ENCODE data around the gene CDK17.
"Not testable (repeated sequence)": the region's sequence is repeated elsewhere in the genome, so short reads cannot be mapped to it uniquely, and the experiment has no call there.

The CDK17 gene

GRCh38 chr12:96399919-96400630 lies at the start of gene CDK17:
Gene CDK17 (minus strand): TSS chr12:96400439. CDS start chr12:96334836, 65,603 bp downstream.
- peak; percentile 20 for DNase-seq

GRCh38 chr12:96448300-96448699 lies 48.1 kb upstream of the CDK17 start:
- no peak for DNase-seq

- no peak for DNase-seq
Observed at GRCh38 chr12:96447256-96447655, 47.0 kb upstream of the CDK17 start.

- no peak for DNase-seq
Observed at GRCh38 chr12:96445691-96446583, 45.7 kb upstream of the CDK17 start.

GRCh38 chr12:96444399-96444798 lies 44.2 kb upstream of the CDK17 start:
- DNase-seq: no peak

- no peak for DNase-seq
Observed at GRCh38 chr12:96442906-96443305, 42.7 kb upstream of the CDK17 start.

- DNase-seq: no peak
Observed at GRCh38 chr12:96441816-96442215, 41.6 kb upstream of the CDK17 start.

GRCh38 chr12:96438330-96438729 lies 38.1 kb upstream of the CDK17 start:
- no peak for DNase-seq

GRCh38 chr12:96437171-96437445 lies 36.9 kb upstream of the CDK17 start:
- DNase-seq: no peak

GRCh38 chr12:96436366-96437170 lies 36.3 kb upstream of the CDK17 start:
- DNase-seq: no peak

- no peak for DNase-seq
Observed at GRCh38 chr12:96434107-96434506, 33.9 kb upstream of the CDK17 start.

GRCh38 chr12:96432496-96433321 lies 32.5 kb upstream of the CDK17 start:
- not testable (repeated sequence) for DNase-seq

GRCh38 chr12:96431067-96431466 lies 30.8 kb upstream of the CDK17 start:
- no peak for DNase-seq

- no peak for DNase-seq
Observed at GRCh38 chr12:96427269-96427729, 27.1 kb upstream of the CDK17 start.

- no peak for DNase-seq
Observed at GRCh38 chr12:96425951-96426350, 25.7 kb upstream of the CDK17 start.

- DNase-seq: no peak
Observed at GRCh38 chr12:96425321-96425720, 25.1 kb upstream of the CDK17 start.

GRCh38 chr12:96424601-96425000 lies 24.4 kb upstream of the CDK17 start:
- no peak for DNase-seq

- no peak for DNase-seq
Observed at GRCh38 chr12:96422192-96422591, 22.0 kb upstream of the CDK17 start.

- no peak for DNase-seq
Observed at GRCh38 chr12:96421014-96421413, 20.8 kb upstream of the CDK17 start.

GRCh38 chr12:96420277-96420835 lies 20.1 kb upstream of the CDK17 start:
- no peak for DNase-seq

- DNase-seq: no peak
Observed at GRCh38 chr12:96419576-96420276, 19.5 kb upstream of the CDK17 start.
